HL-60/S4 treated with retinoic acid at 250 ng/mL for 4 days and 3 days (cell line): Measurements from ENCODE around the gene TP53RK.

Experiments
- in situ Hi-C: fragments of 300-500 bp; cut with MboI; formaldehyde crosslinking; loops from 2 replicates; pipeline ENCODE4 v1.7.0; 2022; ENCODE audit warnings: low sequenced_read_pairs

The TP53RK gene

DNA sequence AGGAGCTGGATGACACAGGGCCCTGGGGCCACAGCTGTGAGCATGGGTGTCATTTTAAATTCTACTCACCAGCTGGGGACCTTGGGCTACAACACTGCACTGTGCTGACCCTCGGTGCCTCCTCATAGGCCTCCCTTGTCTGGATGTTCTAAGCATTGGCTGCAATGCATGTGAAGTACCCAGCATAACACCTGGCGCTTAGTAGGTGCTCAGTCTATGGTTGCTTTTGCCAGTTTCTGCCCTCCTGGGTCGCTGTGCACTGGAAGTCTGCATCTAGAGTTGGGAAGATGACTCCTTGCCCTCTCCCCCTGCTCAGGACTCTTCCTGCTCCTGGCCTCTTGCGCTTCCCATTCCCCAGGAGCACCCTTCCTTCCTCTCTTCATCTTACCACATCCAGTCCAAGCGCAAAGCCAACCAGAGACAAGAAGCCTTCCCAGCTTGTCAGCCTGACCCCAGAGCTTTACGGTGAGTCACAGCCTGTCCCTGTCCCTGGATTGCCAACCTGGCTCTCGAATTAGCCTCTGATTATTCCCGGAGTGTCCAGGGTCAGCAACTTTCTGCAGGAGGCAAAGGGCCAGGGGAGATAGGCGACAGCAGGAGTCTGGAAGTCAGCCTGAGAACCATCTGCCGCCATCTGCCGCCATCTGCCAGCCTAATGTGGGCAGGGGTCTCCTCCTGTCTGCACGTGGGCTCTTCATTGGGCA, 46.8 kb downstream of the TP53RK start:
- in situ Hi-C loops, result no loop called here

DNA sequence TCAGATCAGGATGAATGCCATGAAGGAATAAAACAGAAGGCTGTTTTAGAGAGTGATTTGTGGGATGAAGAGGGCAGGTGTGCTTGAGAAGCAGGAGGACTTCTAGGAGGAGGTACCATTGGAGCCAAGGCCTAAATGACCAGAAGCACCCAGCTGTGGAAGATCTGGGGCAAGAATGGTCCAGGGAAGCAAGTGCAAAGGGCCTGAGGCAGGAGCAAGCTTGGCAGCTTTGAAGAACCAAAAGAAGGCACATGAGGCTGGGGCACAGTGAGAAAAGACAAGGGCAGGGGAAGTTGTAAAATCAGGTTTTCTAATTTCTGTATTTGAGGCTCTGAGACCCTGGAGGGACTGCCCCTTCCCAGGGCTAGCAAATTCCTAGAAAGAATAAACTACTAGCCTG, 47.8 kb downstream of the TP53RK start:
- in situ Hi-C loops, result no loop called here

DNA sequence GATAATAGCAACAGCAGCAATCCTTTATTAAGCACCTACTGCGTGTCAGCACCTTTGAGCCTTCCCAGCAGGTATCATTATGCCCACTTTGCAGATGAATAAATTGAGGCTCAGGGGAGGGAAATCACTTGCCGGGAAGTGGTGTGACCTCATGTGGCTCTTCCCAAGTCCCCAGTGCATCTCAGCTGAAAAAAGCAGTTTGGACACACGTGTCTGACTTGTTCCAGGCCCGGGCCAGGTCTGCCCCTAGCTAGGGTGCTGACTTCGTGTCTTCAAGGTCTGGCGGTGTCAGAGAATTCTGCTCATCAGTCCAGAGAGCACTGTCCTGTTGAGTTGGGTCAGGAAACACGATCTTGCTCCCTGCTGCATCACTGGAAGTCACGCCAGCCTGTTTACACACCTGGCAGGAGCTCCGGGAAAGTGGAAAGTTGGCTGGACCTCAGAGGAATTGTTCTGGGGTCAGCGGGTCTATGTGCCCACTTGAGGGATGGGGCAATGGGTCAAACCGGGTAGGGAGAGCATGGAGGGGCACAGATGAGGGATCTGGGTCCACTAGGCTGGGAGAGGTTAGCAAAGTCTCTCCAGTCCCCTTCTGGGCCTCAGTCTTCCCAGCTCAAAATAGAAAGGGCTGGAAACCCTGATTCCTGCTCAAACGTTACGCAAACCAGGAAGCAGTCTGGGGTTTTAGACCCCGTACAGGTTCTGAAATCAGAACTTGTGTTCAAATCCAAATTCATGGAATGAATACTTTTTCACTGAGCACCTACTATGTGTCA, 48.5 kb downstream of the TP53RK start:
- in situ Hi-C loops, result no loop called here

DNA sequence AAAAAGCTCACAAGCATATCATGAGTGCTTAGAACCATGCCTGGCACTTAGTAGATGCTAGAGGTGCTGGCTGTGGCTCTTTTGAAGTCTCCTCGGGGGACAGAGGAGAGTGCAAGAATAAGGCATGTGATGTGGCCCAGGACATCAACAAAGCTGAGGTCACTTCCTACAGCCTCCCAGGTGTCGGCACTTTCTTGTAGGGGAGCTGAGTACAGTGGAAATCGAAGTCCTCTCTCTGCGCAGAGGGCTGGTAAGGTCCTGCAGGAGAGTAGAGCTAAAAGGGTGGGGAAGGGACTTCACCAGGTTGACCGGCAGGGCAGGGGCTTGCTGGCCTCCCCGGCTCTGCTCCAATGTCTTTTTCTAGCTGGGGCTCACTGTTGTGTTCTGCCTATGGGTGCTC, 49.2 kb downstream of the TP53RK start:
- in situ Hi-C loops, result no loop called here

DNA sequence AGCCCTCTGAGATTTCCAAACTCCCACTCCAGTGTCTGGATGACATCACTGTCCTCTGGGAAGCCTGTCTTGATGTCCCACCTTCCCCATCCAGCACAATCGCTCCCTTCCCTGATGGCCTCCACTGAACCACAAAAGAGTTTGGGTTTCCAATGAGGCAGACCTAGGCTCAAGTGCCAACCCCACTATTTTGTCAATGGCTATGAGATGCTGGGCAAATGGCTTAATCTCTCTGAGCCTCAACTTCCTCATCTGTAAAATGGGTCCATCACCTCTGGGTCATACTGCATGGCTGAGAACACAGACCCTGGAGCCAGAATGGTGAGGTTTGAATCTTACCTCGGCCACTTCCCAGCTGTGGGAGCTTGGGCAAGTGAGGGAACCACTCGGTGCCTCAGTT, 49.7 kb downstream of the TP53RK start:
- in situ Hi-C loops, result no loop called here

DNA sequence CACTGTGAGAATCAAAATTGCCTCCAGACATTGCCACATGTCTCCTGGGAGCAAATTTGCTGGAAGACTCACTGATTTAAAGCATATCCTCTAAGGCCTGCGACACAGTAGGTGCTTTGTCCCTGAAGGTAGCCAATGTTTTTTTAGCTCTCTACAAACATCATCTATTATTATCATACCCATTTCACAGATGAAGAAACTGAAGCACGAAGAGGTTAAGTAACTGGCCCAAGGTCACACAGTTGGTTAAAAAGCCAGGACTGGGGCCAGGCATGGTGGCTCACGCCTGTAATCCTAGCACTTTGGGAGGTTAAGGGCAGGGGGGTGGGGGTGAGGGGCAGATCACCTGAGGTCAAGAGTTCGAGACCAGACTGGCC, 50.4 kb downstream of the TP53RK start:
- in situ Hi-C loops, result no loop called here

DNA sequence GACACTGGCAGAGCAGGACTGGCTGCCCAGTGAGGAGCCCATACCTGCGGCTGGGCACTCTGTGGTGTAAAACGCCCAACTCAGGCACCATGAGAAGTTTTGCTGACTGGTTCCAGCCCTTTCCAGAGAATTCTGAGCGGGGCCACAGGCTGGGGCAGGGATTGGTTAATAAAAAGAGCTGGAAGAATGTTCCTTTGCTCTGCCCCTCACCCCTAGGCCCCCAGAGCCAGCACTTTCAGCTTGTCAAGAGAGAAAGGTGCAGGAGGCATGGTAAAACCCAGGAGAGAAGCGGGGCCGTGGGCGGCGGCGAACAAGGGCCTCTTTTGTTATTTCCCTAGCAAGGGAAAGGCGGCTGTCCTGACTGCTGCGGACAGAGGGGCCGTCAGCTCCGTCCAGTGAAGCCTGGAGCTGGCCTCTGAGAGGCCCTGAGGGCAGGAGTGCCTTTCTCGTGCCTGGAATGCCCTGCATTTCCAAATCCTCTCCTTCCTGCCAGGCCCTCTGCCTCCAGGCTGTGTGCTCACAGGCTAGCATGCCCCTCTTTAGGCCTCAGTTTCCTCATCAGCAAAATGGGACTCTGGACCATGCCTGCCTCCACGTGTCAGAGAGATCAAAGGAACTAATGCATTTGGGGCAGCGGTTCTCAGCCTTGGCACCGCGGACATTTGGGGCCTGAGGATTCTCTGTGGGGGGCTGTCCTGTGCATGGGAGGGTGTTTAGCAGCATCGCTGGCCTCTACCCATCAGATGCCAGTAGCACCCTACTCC, 50.9 kb downstream of the TP53RK start:
- in situ Hi-C loops, result no loop called here

DNA sequence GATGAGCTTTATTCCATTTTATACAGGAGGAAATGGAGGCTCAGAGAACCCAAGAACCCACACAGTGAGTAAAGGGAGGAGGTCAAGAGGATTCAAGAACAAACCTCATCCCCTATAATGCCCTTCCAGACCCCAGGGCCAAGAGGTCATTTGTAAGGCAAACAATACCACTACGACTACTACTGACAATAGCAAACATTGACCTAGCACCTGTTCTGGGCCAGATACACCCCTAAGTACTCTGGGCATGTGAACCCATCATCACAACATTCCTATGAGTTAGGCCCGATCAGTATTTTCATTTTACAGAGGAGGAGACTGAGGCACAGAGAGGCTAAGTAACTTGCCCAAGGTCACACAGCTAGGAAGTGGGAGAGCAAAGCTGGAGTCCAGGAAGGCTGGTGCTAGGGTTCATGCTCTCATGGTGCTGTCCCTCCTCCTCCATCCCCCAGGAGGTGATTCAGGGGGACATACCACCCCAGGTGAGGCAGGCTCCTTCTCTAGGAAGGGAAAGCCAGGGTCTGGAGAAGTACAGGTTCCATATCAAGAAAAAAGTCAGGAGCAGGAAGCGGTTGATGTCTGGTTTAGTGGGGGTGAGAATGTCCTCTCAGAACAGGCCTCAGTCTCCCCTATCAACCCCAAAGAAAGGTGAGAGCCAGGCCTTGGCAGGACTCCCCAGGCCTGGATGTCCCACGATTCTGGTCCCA, 51.7 kb downstream of the TP53RK start:
- in situ Hi-C loops, result no loop called here

DNA sequence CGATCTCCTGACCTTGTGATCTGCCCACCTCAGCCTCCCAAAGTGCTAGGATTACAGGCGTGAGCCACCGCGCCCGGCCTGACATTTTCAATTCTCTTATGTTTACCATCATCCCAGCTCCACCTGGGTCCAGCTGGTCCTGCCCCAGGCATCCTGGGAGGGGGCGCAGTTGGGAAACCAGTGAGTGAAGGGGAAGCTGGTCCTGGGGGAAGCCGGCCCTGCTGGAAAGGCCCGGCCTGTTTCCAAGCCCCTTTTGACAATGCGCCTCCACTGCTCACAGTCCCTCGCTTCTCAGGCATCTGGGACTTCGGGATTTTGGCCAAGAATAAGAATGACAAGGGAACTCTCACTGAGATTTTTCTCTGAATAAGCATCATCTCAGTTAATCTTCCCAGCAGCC, 52.2 kb downstream of the TP53RK start:
- in situ Hi-C loops, result no loop called here

DNA sequence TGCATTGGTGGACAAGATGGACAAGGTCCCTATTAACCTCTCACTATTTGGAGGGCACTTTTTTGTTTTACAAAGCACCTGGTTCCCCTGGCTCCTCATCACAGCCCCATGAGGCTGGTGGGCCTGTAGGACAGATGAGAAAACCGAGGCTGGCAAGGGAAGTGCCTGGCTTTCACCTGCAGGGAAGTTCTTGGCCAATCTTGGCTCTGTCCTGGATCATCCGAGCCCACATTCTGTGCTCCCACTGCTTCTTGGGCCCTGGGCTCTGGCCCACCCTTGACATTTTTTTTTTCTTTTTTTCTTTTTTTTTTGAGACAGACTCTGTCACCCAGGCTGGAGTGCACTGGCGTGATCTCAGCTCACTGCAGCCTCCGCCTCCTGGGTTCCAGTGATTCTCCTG, 52.7 kb downstream of the TP53RK start:
- in situ Hi-C loops, result no loop called here

DNA sequence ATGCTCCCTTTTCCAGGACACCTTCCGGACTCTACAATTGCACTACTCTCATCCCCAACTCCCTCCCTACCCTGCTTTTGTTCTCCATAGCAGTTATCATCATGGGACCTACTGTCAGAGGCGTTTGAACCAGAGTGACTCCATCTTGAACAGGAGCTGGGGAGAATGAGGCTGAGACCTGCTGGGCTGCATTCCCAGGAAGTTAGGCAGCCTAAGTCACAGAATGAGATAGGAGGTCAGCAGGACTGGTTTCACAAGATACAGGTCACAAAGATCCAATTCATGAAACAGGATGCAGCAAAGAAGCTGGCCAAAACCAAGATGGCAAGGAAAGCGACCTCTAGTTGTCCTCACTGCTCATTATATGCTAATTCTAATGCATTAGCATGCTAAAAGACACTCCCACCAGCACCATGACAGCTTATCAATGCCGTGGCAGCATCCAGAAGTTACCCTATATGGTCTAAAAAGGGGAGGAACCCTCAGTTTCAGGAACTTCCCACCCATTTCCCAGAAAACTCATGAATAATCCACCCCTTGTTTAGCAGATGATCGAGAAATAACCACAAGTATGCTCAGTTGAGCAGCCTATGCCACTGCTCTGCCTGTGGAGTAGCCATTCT, 53.6 kb downstream of the TP53RK start:
- in situ Hi-C loops, result no loop called here

DNA sequence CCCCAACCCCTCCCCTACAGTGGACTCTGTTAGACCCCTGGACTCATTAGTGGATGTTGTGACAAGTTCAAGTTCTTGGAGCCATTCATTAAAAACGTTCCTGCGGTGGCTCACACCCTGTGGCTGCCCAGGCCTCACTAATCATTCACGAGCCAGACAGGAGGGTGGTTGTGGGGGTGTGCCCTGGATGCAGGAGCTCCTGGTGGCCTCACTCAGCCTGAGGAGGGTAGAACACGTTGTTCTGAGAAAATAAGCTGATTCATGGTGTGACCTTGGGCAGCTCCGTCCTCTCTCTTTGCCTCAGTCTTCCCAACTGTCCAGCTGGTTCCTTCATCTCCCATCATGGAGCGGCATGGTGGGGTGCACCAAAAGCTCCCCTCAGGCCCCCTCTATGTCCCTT, 54.7 kb downstream of the TP53RK start:
- in situ Hi-C loops, result no loop called here
